ENCODE results near the gene CACNB4.

The CACNB4 gene

DNA sequence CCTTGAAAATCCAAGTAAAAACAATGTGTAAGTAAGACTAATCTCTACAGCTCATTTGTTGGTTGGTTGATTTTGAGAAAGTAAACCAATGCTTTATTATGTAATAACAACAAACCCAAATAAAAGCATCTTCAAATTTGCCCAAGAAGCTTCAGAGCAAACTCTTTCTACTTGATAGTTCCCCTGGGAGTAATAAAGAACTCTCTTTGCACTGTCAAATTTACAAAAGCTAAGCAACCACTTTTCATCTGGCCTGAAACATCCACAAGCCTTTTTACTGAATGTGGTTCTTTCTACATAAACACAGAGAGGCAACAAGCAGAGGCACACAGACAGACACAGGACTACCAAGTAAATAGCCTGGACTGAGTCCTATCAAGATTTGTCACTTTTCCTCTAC lies 28.8 kb upstream of the CACNB4 start:
- Histone ChIP-seq H3K4me1 (ENCODE audit: insufficient read depth, low read length, poor library complexity, severe bottlenecking) (no peaks in the 10 kb centered on the region), H3K9me3 (ENCODE audit: insufficient read depth, low read depth, low read length) (no peaks in the 10 kb centered on the region), H3K4me3 (ENCODE audit: low read length, poor library complexity, severe bottlenecking) (no peak overlapping the region), H3K4me2 (ENCODE audit: low read depth, low read length, poor library complexity, severe bottlenecking) (no peak overlapping the region), H4K20me1 (ENCODE audit: insufficient read depth, low read length, poor library complexity, severe bottlenecking) (no peaks in the 10 kb centered on the region), H3K27me3 (ENCODE audit: insufficient read depth, low read length, poor library complexity, severe bottlenecking) (no peaks in the 10 kb centered on the region), H3K9me2 (replicated peaks; ENCODE audit: low read depth, low read length) (no peaks in the 10 kb centered on the region), H3F3A (ENCODE audit: low read depth) (no peaks in the 10 kb centered on the region), H3K36me3 (ENCODE audit: insufficient read depth, low read length) (peaks cover 4% of the 10 kb centered on the region; the same call in 1 of the 2 replicates), H3K9ac (ENCODE audit: low read depth, low read length, poor library complexity, severe bottlenecking) (no peak overlapping the region), H2AFZ (ENCODE audit: low read length) (no peak overlapping the region), H3K79me2 (ENCODE audit: insufficient read depth, low read length) (no peaks in the 10 kb centered on the region)
- TF ChIP-seq, protein P1, sequence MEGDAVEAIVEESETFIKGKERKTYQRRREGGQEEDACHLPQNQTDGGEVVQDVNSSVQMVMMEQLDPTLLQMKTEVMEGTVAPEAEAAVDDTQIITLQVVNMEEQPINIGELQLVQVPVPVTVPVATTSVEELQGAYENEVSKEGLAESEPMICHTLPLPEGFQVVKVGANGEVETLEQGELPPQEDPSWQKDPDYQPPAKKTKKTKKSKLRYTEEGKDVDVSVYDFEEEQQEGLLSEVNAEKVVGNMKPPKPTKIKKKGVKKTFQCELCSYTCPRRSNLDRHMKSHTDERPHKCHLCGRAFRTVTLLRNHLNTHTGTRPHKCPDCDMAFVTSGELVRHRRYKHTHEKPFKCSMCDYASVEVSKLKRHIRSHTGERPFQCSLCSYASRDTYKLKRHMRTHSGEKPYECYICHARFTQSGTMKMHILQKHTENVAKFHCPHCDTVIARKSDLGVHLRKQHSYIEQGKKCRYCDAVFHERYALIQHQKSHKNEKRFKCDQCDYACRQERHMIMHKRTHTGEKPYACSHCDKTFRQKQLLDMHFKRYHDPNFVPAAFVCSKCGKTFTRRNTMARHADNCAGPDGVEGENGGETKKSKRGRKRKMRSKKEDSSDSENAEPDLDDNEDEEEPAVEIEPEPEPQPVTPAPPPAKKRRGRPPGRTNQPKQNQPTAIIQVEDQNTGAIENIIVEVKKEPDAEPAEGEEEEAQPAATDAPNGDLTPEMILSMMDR (conservative IDR thresholded peaks at IDR 0.05; ENCODE audit: low read length): no peak
- TF ChIP-seq EZH2phosphoT487 (IDR thresholded peaks at IDR 0.05; ENCODE audit: borderline replicate concordance): no peak

DNA sequence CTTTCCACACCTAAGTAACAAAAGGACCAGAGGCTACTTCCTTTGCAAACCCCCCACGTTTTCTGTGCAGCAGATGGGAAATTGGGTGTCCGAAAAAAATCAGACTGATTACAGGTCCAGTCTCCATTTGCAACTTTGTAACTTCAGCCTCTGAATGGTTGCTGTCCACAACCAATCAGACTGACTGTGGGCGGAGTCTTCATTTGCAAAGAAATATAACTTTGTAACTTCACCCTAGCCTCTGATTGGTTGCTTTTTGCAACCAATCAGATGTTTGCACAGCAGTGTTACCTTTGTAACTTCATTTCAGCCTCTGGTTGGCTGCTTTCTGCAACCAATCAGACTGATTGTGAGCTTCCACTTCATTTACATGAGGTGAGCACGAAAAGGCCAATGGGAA lies 27.8 kb upstream of the CACNB4 start:
- H2AFZ ChIP-seq (ENCODE audit: low read length): no peak overlapping the region
- H3K4me1 ChIP-seq (ENCODE audit: insufficient read depth, low read length, poor library complexity, severe bottlenecking): no peaks in the 10 kb centered on the region
- no peaks in the 10 kb centered on the region for H3K27me3 ChIP-seq (ENCODE audit: insufficient read depth, low read length, poor library complexity, severe bottlenecking)
- no peak overlapping the region for H3K9ac ChIP-seq (ENCODE audit: low read depth, low read length, poor library complexity, severe bottlenecking)
- no peaks in the 10 kb centered on the region for H4K20me1 ChIP-seq (ENCODE audit: insufficient read depth, low read length, poor library complexity, severe bottlenecking)
- H3K9me3 ChIP-seq (ENCODE audit: insufficient read depth, low read depth, low read length): no peaks in the 10 kb centered on the region
- TF ChIP-seq, protein P1 (conservative IDR thresholded peaks at IDR 0.05; ENCODE audit: low read length): no peak
- no peak for TF ChIP-seq EZH2phosphoT487 (IDR thresholded peaks at IDR 0.05; ENCODE audit: borderline replicate concordance)
- H3K4me3 ChIP-seq (ENCODE audit: low read length, poor library complexity, severe bottlenecking): no peak overlapping the region
- H3K36me3 ChIP-seq (ENCODE audit: insufficient read depth, low read length): peaks cover 4% of the 10 kb centered on the region; the same call in 1 of the 2 replicates
- no peaks in the 10 kb centered on the region for H3K9me2 ChIP-seq (replicated peaks; ENCODE audit: low read depth, low read length)
- no peaks in the 10 kb centered on the region for H3F3A ChIP-seq (ENCODE audit: low read depth)
- H3K79me2 ChIP-seq (ENCODE audit: insufficient read depth, low read length): no peaks in the 10 kb centered on the region
- no peak overlapping the region for H3K4me2 ChIP-seq (ENCODE audit: low read depth, low read length, poor library complexity, severe bottlenecking)

DNA sequence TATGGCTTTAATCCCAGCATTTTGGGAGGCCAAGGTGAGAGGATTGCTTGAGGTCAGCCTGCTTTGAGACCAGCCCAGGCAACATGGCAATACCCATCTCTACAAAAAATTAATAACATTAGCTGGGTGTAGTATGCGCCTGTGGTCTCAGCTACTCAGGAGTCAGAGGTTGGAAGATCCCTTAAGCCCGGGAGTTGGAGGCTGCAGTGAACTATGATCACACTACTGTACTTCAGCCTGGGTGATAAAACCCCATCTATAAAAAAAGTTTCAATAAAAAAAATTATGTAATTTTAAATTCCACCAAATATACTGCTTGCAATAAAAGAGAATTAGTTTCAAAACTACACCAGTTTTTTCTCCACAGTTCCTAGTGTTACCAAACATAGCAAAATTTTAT lies 23.3 kb upstream of the CACNB4 start:
- Histone ChIP-seq H3K9me3 (ENCODE audit: insufficient read depth, low read depth, low read length) (no peaks in the 10 kb centered on the region), H2AFZ (ENCODE audit: low read length) (no peak overlapping the region), H3K4me3 (ENCODE audit: low read length, poor library complexity, severe bottlenecking) (no peak overlapping the region), H3K9ac (ENCODE audit: low read depth, low read length, poor library complexity, severe bottlenecking) (no peak overlapping the region), H4K20me1 (ENCODE audit: insufficient read depth, low read length, poor library complexity, severe bottlenecking) (no peaks in the 10 kb centered on the region), H3K9me2 (replicated peaks; ENCODE audit: low read depth, low read length) (no peaks in the 10 kb centered on the region), H3K4me1 (ENCODE audit: insufficient read depth, low read length, poor library complexity, severe bottlenecking) (no peaks in the 10 kb centered on the region), H3K4me2 (ENCODE audit: low read depth, low read length, poor library complexity, severe bottlenecking) (no peak overlapping the region), H3F3A (ENCODE audit: low read depth) (no peaks in the 10 kb centered on the region), H3K36me3 (ENCODE audit: insufficient read depth, low read length) (peaks cover 11% of the 10 kb centered on the region; the same call in 1 of the 2 replicates), H3K27me3 (ENCODE audit: insufficient read depth, low read length, poor library complexity, severe bottlenecking) (no peaks in the 10 kb centered on the region), H3K79me2 (ENCODE audit: insufficient read depth, low read length) (no peaks in the 10 kb centered on the region)
- TF ChIP-seq EZH2phosphoT487 (IDR thresholded peaks at IDR 0.05; ENCODE audit: borderline replicate concordance): no peak
- TF ChIP-seq, protein P1 (conservative IDR thresholded peaks at IDR 0.05; ENCODE audit: low read length): no peak

Data from Loucy (cell line).